Superior temporal gyrus (tissue), 1 donor: Measurements from ENCODE around the gene RRP1.

ENCODE experiments used
- DNase-seq: peaks from one replicate; pipeline ENCODE4 v3.0.0-alpha.2; 2016; ENCODE audit errors: extremely low spot score

The RRP1 gene

GRCh38 chr21:43775190-43775589 lies 14.2 kb upstream of the RRP1 start:
- no peak for DNase-seq

- peak; percentile 79 for DNase-seq
Measured at GRCh38 chr21:43775795-43776430, 13.5 kb upstream of the RRP1 start, which contains the start of gene CSTB. CSTB (minus strand) TSS chr21:43776308; CDS start chr21:43776269, 39 bp downstream.

GRCh38 chr21:43777953-43778352 lies 11.4 kb upstream of the RRP1 start:
- no peak for DNase-seq

GRCh38 chr21:43778469-43779335 lies 10.7 kb upstream of the RRP1 start:
- no peak for DNase-seq

GRCh38 chr21:43779660-43780059 lies 9.7 kb upstream of the RRP1 start:
- no peak for DNase-seq

- DNase-seq: no peak
Measured at GRCh38 chr21:43781846-43782245, 7.5 kb upstream of the RRP1 start.

- DNase-seq: no peak
Measured at GRCh38 chr21:43782431-43783097, 6.8 kb upstream of the RRP1 start.

- no peak for DNase-seq
Measured at GRCh38 chr21:43783098-43783700, 6.2 kb upstream of the RRP1 start.

- DNase-seq: no peak
Measured at GRCh38 chr21:43785134-43785533, 4.2 kb upstream of the RRP1 start.

GRCh38 chr21:43786300-43786806 lies 3.0 kb upstream of the RRP1 start:
- DNase-seq: no peak

GRCh38 chr21:43786807-43787440 lies 2.5 kb upstream of the RRP1 start:
- DNase-seq: no peak

- no peak for DNase-seq
Measured at GRCh38 chr21:43790010-43790524, 690 bp downstream of the RRP1 start.

GRCh38 chr21:43792406-43792805 lies 3.0 kb downstream of the RRP1 start:
- DNase-seq: no peak

- no peak for DNase-seq
Measured at GRCh38 chr21:43793243-43793642, 3.9 kb downstream of the RRP1 start.

GRCh38 chr21:43794311-43794710 lies 4.9 kb downstream of the RRP1 start:
- DNase-seq: no peak

GRCh38 chr21:43794857-43795256 lies 5.5 kb downstream of the RRP1 start:
- no peak for DNase-seq

GRCh38 chr21:43797415-43797814 lies 8.0 kb downstream of the RRP1 start:
- no peak for DNase-seq

- no peak for DNase-seq
Measured at GRCh38 chr21:43797925-43798715, 8.7 kb downstream of the RRP1 start.

- DNase-seq: no peak
Measured at GRCh38 chr21:43799301-43799840, 10.0 kb downstream of the RRP1 start.

GRCh38 chr21:43800124-43800523 lies 10.7 kb downstream of the RRP1 start:
- no peak for DNase-seq
